DMS53 treated with DMSO at 0.1 percent for 48 hours (cell line): ENCODE results near the gene SPAG6.

Experiments used
- DNase-seq: peaks from one replicate; lab custom pipeline; 2025; ENCODE audit not compliant: unreplicated experiment; lab: John Stamatoyannopoulos, UW

SPAG6 gene

DNA sequence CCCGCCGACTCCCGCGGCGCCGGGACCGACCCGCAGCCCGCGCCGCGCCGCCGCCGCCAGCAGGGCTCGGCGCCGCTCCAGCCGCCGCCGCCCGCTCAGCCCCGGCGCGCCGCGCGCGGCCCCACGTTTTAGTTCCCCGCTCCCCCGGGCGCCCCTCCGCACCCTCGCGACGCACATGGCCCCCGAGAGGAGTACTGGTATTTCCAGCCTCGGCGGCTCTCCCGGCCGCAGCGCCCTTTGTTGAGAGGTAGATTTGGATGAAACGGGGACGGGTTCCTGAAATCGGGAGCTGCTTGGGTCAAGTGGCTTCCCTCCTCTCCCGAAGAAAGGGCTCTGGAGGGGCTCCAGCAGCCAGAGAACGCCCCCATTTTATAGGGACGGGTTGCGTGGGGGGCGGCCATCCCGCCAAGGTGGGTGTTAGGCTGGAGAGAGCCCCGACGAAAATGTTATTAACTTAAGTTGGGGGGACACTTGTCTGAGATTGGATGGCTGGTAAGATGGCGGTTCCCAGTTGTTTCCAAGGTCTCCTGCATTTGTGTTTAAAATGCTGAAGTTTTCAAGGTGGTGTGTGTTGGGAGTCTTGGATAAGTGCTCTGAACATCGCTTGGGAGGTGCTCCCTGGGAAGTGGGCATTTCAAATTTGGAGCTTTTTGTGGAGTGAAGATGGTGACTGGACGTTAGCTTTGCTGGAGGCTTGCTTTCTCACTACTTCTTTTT is 23.2 kb upstream of the SPAG6 start:
- no peak for DNase-seq

- no peak for DNase-seq
Observed at GRCh38 chr10:22322641-22323160, 22.6 kb upstream of the SPAG6 start.

DNA sequence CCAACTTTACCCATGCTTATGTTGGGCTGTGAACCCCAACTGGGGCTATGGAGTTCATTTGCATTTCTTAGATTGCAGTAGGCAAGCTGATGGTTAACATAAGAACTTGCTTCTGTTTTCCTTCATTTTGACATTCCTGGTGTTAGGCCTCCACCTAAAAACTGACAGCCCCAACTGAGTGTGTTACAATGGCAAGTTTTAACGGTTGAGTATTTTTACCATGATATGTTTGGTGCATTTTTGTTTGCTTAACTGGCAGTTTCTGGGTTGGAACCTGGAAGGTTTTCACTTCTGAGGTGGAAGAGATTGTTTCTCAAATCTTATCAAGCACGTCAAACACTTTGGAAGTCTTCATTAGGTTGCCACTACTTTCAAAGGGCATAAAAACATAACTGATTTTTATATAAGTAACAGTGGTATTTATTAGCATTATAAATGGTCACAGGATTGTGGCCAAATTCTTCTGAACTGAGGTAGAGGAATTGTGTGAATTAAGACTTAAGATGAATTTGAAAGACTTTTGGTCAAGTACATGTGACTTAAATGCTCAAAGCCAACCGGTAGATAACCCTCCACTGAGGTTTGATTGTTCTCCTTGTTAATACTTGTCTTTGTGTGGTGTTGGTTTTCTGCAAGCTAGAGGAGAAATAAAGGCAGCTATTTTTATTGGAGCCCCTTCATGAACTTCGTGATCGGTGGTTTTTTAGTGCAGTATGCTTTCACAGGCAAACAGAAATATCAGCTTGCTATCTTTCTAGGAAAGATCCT is 21.6 kb upstream of the SPAG6 start:
- no peak for DNase-seq

- DNase-seq: no peak
Observed at GRCh38 chr10:22324413-22324812, 20.9 kb upstream of the SPAG6 start.

DNA sequence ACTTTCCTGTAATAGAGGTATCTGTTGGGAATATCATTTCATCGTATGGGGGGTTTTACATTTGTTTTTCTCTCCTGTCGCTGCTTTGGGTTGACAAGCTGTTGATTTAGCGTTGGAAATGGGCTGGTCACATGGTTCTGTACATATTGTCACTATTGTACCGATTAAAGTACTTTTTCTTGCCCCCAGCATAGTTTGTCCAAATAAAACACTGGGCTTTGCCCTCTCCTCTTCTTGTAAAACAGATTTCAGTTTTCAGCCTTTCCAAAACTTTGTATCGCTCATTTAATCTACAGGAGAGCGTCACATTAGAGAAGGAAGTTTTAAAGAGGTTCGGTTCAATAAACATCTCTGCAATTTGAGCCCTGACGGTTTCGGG is 20.4 kb upstream of the SPAG6 start:
- no peak for DNase-seq

DNA sequence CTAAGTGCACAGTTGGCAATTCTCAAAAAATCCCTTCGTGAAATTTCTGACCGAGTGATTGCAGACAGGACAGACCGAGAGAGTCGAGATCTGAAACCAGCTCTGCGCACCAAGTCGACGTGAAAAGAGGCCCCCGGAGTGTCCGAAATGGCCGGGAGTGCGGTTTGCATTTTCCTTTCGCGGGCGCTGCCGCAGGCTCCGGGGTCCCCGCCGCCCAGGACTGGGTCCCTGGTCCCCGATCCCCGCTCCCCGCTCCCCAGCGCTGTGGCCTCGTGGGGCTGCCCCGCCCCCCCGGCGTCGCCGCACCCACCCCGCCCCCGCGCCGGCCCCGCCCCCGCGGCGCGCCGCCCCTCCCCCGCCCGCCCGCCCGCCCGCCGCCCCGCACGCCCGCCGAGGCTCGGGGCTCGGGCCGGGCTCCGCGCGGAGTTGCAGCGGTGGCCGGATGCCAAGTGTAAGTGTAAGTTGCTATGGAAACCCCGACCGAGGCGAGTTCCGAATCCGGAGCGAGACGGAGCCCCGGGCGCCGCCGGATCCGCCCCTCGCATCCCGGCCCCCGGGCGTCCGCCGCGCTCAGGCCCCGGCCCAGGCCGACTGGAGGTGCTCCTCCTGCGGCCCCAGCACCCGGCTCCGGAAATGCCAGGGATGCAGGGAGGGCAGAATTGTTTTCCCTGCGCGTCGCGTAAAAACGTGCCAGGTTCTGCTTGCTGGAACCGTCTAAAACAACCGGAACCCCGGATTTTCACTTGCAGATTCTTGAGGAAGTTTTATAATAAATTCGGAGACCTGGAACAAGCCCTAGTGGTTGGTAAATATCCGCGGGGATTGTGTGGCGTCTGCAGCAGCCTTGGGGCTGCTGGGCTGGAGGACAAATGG is 19.8 kb upstream of the SPAG6 start:
- peak; percentile 75 for DNase-seq

- DNase-seq: no peak
Observed at GRCh38 chr10:22326145-22326702, 19.1 kb upstream of the SPAG6 start.

DNA sequence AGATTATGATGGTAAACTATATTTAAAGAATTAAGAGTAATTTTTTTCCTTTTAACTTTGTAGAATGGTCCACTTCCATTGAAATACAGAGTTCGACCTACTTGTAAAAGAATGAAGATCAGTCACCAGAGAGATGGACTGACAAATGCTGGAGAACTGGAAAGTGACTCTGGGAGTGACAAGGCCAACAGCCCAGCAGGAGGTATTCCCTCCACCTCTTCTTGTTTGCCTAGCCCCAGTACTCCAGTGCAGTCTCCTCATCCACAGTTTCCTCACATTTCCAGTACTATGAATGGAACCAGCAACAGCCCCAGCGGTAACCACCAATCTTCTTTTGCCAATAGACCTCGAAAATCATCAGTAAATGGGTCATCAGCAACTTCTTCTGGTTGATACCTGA is 16.1 kb upstream of the SPAG6 start:
- no peak for DNase-seq

- no peak for DNase-seq
Observed at GRCh38 chr10:22332116-22332692, 13.1 kb upstream of the SPAG6 start.

- DNase-seq: no peak
Observed at GRCh38 chr10:22333167-22333974, 11.9 kb upstream of the SPAG6 start.

- no peak for DNase-seq
Observed at GRCh38 chr10:22333975-22334282, 11.4 kb upstream of the SPAG6 start.

GRCh38 chr10:22334414-22335172 is 10.7 kb upstream of the SPAG6 start:
- no peak for DNase-seq

DNA sequence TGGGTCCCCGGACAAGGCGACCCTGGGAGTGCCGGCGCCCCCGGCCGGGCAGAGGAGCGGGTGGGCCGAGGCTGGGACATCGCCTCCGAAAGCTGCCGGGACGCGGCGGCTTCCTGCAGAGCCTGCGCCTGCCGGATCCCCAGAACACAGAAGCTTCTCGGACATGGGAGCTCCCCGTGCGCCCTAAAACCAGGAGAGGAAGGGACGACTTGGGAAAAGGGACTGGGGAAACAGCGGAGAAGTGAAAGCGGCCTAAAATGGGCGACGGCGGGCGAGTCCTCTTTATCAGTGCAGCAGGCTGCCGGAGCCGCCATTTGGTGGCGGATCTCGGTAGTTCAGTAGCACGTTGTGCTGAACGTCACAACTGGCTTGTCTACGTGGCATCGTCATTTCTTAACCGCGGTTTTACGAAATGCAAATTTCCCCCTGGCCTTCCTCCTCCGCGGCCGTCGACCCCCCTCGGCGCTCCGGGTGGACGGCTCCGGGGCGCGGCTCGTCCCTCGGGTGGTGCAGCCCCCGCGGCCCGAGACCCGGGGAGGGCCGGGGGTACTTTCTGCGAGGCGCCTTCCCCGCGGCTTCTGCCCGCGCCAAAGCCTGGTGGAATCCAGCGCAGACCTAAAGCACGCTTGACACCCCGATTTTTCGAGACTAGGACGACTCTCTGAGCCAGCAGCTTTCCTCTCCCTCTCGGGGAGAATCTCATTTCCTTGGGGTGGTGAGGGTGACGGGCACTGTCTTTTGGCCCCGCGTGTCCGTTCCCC is 9.9 kb upstream of the SPAG6 start:
- DNase-seq: peak; percentile 56

GRCh38 chr10:22338185-22338900 is 7.0 kb upstream of the SPAG6 start:
- no peak for DNase-seq

DNA sequence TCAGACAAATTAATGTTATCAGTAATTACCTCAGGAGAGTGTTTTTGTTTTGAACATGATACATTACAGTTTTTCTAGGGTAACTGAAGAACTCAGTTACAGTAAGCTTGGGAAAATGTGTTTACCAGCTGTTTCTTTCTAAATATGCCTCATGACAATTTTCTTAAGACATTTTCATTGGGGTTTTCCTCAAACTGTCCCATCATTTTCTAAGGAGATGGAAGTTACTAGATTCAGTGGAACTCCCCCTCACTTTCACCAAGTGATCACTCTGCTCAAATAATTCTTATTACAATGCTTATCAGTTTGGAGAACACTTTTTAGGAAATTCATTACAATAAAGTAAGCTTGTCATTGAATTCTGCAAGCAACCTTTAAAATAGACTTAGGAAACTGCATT is 6.4 kb upstream of the SPAG6 start:
- no peak for DNase-seq

DNA sequence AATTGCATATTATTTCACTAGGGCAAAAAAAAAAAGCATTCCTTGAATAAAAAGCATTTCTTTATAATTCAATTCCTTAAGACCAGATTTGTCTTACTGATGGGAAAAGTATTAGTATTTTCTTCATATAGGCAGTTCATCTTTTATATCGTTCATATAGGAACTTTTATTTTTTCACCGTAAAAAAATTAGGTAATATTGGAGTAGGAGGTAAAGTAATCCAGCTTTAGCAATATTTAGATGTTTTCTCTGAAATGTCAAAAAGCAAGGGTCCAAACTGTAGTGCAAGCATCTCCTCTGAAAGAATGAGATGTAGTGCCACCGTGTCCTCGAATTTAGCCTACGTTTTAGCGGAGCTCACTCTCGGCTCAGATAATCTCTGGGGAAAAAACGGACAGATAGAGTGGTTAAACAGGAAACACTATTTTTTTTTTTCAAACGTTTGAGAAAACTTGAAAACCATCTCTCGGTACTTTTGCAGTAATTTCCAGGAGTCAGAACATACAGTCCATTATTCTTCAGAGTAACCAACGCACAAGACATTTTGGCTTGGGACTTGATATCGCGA is 5.5 kb upstream of the SPAG6 start:
- no peak for DNase-seq

DNA sequence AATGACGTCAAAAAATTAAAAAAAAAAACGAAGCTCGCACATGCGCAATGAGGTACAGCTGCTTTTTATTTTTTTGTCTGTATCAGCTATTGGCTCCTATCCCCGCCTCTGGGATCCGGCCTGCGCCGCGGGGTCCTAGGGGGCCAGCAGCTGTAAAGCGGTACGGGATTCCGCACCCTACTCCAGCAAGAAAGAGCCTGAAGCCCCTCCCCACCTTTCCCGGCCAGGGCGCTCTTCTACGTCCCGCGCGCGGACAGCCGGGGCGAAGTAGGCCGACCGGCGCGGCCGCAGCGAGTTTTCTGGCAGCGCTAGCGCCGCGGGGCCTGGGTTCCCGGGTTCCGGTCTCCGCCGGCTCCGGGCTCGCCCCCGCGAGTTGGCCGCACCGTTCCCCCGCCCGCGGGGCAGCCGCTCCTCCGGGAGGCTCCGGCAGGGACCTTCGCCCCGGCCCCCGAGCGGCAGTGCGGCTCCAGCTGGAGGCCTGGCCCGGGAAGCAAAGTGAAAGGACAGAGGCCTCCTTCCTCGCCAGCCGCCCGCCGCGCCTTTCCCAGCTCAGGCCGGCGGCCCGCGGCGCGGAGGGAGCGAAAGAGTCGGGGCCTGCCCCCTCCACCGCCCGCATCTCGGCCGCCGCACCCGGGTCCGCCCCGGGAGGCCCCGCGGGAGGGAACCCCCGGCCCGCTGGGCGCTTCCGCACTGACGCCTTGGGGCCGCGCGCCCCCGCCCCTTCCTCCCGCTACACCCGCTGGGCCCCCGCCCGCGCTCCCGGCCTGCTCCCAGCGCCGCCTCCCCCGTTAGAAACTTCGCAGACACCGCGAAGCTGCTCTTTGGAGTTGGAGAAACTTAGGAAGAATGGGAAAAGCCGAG is 4.7 kb upstream of the SPAG6 start:
- peak; percentile 78 for DNase-seq
